Ishikawa (cell line): ENCODE data around the gene CPA5.

Source experiments
- CEBPB ChIP-seq: IDR thresholded peaks from 2 replicates; pipeline ENCODE4 v1.6.1; 2012
- CREB1 ChIP-seq: IDR thresholded peaks from 2 replicates; pipeline ENCODE4 v1.6.1; 2012; ENCODE audit warnings: low read depth
- EGR1 ChIP-seq: IDR thresholded peaks from 2 replicates; pipeline ENCODE4 v1.6.1; 2012
- EP300 ChIP-seq: IDR thresholded peaks from 2 replicates; pipeline ENCODE4 v1.6.1; 2012; ENCODE audit warnings: borderline replicate concordance
- FOXM1 ChIP-seq: IDR thresholded peaks from 2 replicates; pipeline ENCODE4 v1.6.1; 2012; ENCODE audit warnings: low read depth, borderline replicate concordance
- MAX ChIP-seq: IDR thresholded peaks from 2 replicates; pipeline ENCODE4 v1.6.1; 2012
- NFIC ChIP-seq: IDR thresholded peaks from 2 replicates; pipeline ENCODE4 v1.6.1; 2012
- RAD21 ChIP-seq: IDR thresholded peaks from 2 replicates; pipeline ENCODE4 v1.6.1; 2012; ENCODE audit warnings: low read depth
- TAF1 ChIP-seq: IDR thresholded peaks from 2 replicates; pipeline ENCODE4 v1.6.1; 2012; ENCODE audit warnings: low read depth, mild to moderate bottlenecking
- TCF12 ChIP-seq: IDR thresholded peaks from 2 replicates; pipeline ENCODE4 v1.6.1; 2012; ENCODE audit warnings: low read depth
- TEAD4 ChIP-seq: IDR thresholded peaks from 2 replicates; pipeline ENCODE4 v1.6.1; 2012
- USF1 ChIP-seq: IDR thresholded peaks from 2 replicates; pipeline ENCODE4 v1.6.1; 2012
- YY1 ChIP-seq: IDR thresholded peaks from 2 replicates; pipeline ENCODE4 v1.6.1; 2012; ENCODE audit warnings: low read depth
- ZBTB7A ChIP-seq: IDR thresholded peaks from 2 replicates; pipeline ENCODE4 v1.6.1; 2012; ENCODE audit warnings: low read depth
- TF ChIP-seq, protein P1 (sequence below): IDR thresholded peaks from 2 replicates; pipeline ENCODE4 v1.6.1; 2012; ENCODE audit warnings: low read depth, mild to moderate bottlenecking

The CPA5 gene

DNA sequence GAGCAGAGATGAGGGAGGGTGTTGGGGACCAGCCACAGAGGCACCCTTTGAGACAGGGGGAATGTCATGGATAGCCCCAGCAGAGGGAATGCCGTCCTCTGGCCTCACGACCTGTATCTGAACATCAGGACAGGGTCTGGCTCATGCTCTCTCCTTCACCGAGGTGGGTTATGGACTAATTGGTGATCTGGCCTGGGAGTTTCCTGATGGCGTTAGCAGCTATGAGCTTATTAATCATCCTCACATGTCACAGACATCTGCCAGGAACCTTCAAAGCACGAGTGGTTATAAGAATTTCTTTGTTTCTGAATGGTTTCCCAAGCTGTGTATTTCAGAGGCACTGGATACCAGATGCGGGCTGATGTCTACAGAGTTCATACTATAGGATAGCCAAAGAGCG is 44.8 kb upstream of the CPA5 start:
- TF ChIP-seq RAD21, result no peak
- TF ChIP-seq EP300, result no peak
- no peak for TF ChIP-seq ZBTB7A
- TF ChIP-seq CEBPB, result no peak
- TF ChIP-seq YY1, result no peak
- TF ChIP-seq, protein P1, sequence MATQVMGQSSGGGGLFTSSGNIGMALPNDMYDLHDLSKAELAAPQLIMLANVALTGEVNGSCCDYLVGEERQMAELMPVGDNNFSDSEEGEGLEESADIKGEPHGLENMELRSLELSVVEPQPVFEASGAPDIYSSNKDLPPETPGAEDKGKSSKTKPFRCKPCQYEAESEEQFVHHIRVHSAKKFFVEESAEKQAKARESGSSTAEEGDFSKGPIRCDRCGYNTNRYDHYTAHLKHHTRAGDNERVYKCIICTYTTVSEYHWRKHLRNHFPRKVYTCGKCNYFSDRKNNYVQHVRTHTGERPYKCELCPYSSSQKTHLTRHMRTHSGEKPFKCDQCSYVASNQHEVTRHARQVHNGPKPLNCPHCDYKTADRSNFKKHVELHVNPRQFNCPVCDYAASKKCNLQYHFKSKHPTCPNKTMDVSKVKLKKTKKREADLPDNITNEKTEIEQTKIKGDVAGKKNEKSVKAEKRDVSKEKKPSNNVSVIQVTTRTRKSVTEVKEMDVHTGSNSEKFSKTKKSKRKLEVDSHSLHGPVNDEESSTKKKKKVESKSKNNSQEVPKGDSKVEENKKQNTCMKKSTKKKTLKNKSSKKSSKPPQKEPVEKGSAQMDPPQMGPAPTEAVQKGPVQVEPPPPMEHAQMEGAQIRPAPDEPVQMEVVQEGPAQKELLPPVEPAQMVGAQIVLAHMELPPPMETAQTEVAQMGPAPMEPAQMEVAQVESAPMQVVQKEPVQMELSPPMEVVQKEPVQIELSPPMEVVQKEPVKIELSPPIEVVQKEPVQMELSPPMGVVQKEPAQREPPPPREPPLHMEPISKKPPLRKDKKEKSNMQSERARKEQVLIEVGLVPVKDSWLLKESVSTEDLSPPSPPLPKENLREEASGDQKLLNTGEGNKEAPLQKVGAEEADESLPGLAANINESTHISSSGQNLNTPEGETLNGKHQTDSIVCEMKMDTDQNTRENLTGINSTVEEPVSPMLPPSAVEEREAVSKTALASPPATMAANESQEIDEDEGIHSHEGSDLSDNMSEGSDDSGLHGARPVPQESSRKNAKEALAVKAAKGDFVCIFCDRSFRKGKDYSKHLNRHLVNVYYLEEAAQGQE, result no peak
- no peak for TF ChIP-seq CREB1
- TF ChIP-seq EGR1, result no peak
- no peak for TF ChIP-seq NFIC
- TF ChIP-seq TAF1, result no peak
- no peak for TF ChIP-seq TCF12
- TF ChIP-seq MAX, result no peak
- no peak for TF ChIP-seq FOXM1
- no peak for TF ChIP-seq TEAD4
- no peak for TF ChIP-seq USF1

GRCh38 chr7:130301501-130302020 is 43.1 kb upstream of the CPA5 start:
- TF ChIP-seq ZBTB7A, result no peak
- TF ChIP-seq, protein P1, result no peak
- TF ChIP-seq CREB1, result no peak
- TF ChIP-seq CEBPB, result no peak
- TF ChIP-seq TCF12, result no peak
- no peak for TF ChIP-seq TAF1
- TF ChIP-seq EGR1, result no peak
- no peak for TF ChIP-seq FOXM1
- TF ChIP-seq USF1, result no peak
- no peak for TF ChIP-seq TEAD4
- no peak for TF ChIP-seq EP300
- no peak for TF ChIP-seq YY1

- TF ChIP-seq EGR1 (no peak), RAD21 (no peak), MAX (no peak)
Observed at GRCh38 chr7:130302649-130303048, 42.0 kb upstream of the CPA5 start.

DNA sequence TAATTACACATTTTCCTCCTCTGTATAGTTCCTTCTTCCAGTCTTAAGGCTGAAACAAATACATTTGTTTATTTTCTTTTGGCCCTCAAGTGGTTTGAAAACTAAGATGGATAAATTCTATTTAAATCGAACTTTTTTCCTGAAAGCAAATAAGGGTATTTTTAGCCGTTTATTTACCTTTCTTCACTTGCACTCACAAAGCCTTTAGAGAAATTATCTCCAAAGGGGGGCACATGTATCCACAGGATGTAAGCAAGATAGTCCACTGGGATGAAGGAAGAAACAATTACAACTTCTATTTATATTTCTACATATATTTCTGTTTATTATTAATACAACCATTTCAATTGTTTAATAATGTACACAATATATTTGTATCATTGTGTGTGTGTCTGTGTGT is 41.5 kb upstream of the CPA5 start:
- TF ChIP-seq CREB1, result no peak
- TF ChIP-seq TCF12, result no peak
- no peak for TF ChIP-seq EGR1
- TF ChIP-seq USF1, result no peak
- TF ChIP-seq TEAD4, result no peak
- no peak for TF ChIP-seq TAF1
- TF ChIP-seq CEBPB, result no peak
- TF ChIP-seq ZBTB7A, result no peak
- no peak for TF ChIP-seq MAX
- TF ChIP-seq NFIC, result no peak
- TF ChIP-seq, protein P1, result no peak
